ENCODE measurements around the gene ANKS1A. TPM values are rescaled to one million over a fixed set of nuclear protein-coding genes. Genes with fewer than 3 reads are reported as not detected.

Gene ANKS1A
- total and polyA plus RNA-seq, 10 donors: 5.1 to 68.9 (median 45.6) TPM

GRCh38 chr6:35063701-35064280 is 174.7 kb downstream of the ANKS1A start:
- H3K27me3 ChIP-seq (replicated peaks in 1 of 7): no peaks in the 10 kb centered on the region
- WGBS, 5 donors: 75 to 81% (median 76%) methylated on average over 11 of the region's 11 CpGs
- DNase-seq: peak; percentile 39
- H3K4me3 ChIP-seq: no peak overlapping the region
- intact Hi-C loops (cut with DNase I; ENCODE audit: low total_unique reads): loop anchor here (10.0 kb wide), 1 partner anchor 49 kb away; no protein-coding TSS in a partner anchor
- peak overlapping the region in 1 of 8 donors; percentile 24 for H3K27ac ChIP-seq
- H3K36me3 ChIP-seq: peaks cover 0 to 100% (median 64%) of the 10 kb centered on the region in 6 donors
- H3K9me3 ChIP-seq: no peaks in the 10 kb centered on the region
- TF ChIP-seq POLR2AphosphoS5 (IDR thresholded peaks at IDR 0.05): peak in 1 of 3 donors; percentile 26
- TF ChIP-seq CTCF (IDR thresholded peaks at IDR 0.05 in 8 of 11, conservative IDR thresholded peaks at IDR 0.05 in 3 of 11): no peak
- peaks cover 0 to 38% (median 18%) of the 10 kb centered on the region in 6 donors for H3K4me1 ChIP-seq

GRCh38 chr6:35064290-35064689 is 175.2 kb downstream of the ANKS1A start:
- TF ChIP-seq POLR2AphosphoS5 (IDR thresholded peaks at IDR 0.05) (no peak), POLR2A (IDR thresholded peaks at IDR 0.05) (no peak), CTCF (IDR thresholded peaks at IDR 0.05 in 8 of 11, conservative IDR thresholded peaks at IDR 0.05 in 3 of 11) (no peak)
- intact Hi-C loops (cut with DNase I; ENCODE audit: low total_unique reads): loop anchor here (10.0 kb wide), 1 partner anchor 49 kb away; no protein-coding TSS in a partner anchor
- Histone ChIP-seq H3K36me3 (peaks cover 0 to 100% (median 59%) of the 10 kb centered on the region in 6 donors), H3K9me3 (no peaks in the 10 kb centered on the region), H3K27ac (peak overlapping the region in 1 of 8 donors; percentile 24), H3K27me3 (replicated peaks in 1 of 7) (no peaks in the 10 kb centered on the region), H3K4me1 (peaks cover 0 to 35% (median 16%) of the 10 kb centered on the region in 6 donors), H3K4me3 (no peak overlapping the region)
- 72 to 80% (median 78%) methylated on average over 8 of the region's 8 CpGs for WGBS, 5 donors
- DNase-seq: peak; percentile 7

GRCh38 chr6:35064757-35065440 is 175.8 kb downstream of the ANKS1A start:
- Histone ChIP-seq H3K4me1 (peaks cover 0 to 34% (median 16%) of the 10 kb centered on the region in 6 donors), H3K27me3 (replicated peaks in 1 of 7) (no peaks in the 10 kb centered on the region), H3K4me3 (no peak overlapping the region), H3K27ac (no peak overlapping the region), H3K36me3 (peaks cover 0 to 100% (median 53%) of the 10 kb centered on the region in 6 donors), H3K9me3 (no peaks in the 10 kb centered on the region)
- WGBS, 5 donors: 83 to 96% (median 90%) methylated on average over 8 of the region's 8 CpGs
- intact Hi-C loops (cut with DNase I; ENCODE audit: low total_unique reads): loop anchor here (10.0 kb wide), 1 partner anchor 50 kb away; no protein-coding TSS in a partner anchor
- TF ChIP-seq CTCF (IDR thresholded peaks at IDR 0.05 in 8 of 11, conservative IDR thresholded peaks at IDR 0.05 in 3 of 11) (no peak), POLR2A (IDR thresholded peaks at IDR 0.05) (no peak), POLR2AphosphoS5 (IDR thresholded peaks at IDR 0.05) (no peak)
- DNase-seq: peak; percentile 27

DNA sequence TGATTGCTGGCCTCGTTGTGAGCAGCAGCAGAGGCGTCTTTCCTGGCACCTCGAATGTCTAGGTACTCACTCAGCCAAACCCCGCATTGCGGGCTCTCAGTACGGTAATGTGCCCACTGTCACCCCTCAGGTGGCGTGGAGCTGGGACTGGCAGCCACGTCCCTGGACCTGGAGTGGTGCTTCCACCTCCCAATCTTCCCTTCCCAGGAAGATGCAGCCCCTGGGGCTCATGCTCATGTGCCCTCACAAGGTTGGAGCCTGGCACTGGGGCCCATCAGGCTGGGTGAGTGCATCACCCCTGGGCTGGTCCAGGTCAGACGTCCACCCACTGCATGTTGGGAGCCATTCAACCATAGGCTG is 176.4 kb downstream of the ANKS1A start:
- peaks cover 0 to 100% (median 48%) of the 10 kb centered on the region in 6 donors for H3K36me3 ChIP-seq
- H3K27ac ChIP-seq: no peak overlapping the region
- peak; percentile 25 for DNase-seq
- no peaks in the 10 kb centered on the region for H3K9me3 ChIP-seq
- peaks cover 0 to 34% (median 16%) of the 10 kb centered on the region in 6 donors for H3K4me1 ChIP-seq
- H3K27me3 ChIP-seq (replicated peaks in 1 of 7): no peaks in the 10 kb centered on the region
- intact Hi-C loops (cut with DNase I; ENCODE audit: low total_unique reads): loop anchor here (10.0 kb wide), 1 partner anchor 51 kb away; no protein-coding TSS in a partner anchor
- H3K4me3 ChIP-seq: no peak overlapping the region
- 94 to 97% (median 95%) methylated on average over 8 to 9 of the region's 9 CpGs for WGBS, 5 donors
- TF ChIP-seq POLR2AphosphoS5 (IDR thresholded peaks at IDR 0.05): peak in 1 of 3 donors; percentile 38
- no peak for TF ChIP-seq CTCF (IDR thresholded peaks at IDR 0.05 in 8 of 11, conservative IDR thresholded peaks at IDR 0.05 in 3 of 11)
